C4-2B (cell line): Measurements from ENCODE around the gene EIF3K.

ENCODE experiments used
- CTCF ChIP-seq: fragments of 450-650 bp; conservative IDR thresholded peaks from 2 replicates; pipeline ENCODE4 v1.5.1; 2017; ENCODE audit warnings: mild to moderate bottlenecking
- ZFX ChIP-seq: fragments of 450-650 bp; IDR thresholded peaks from 2 replicates; pipeline ENCODE4 v1.6.1; 2017

DNA sequence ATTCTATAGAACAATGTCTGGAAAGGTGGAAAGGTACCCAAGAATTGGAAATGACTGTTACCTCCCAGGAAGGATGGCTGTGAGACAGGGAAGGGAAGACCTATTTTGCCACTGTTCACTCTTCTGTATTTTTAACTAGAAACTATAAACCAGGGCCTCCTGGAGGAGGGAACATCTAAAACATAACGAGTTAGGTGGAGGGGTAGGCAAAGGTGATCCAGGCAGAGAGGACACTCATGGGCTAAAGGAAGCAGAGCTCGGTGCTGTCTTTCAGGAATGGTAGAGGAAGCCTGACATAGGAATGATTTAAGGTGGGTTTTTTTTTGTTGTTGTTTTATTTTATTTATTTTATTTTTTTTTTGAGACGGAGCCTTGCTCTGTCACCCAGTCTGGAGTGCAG is 5.8 kb downstream of the EIF3K start:
- TF ChIP-seq CTCF (no peak), ZFX (no peak)
